HG03469 (cell line): ENCODE data around the gene ZBTB34.

Experiments used
- ATAC-seq: cut with Tn5 transposase; IDR thresholded peaks from one replicate; pipeline ENCODE4 v1.9.1; 2021; ENCODE audit warnings: mild to moderate bottlenecking, moderate library complexity, moderate number of reproducible peaks; ENCODE audit not compliant: unreplicated experiment

The ZBTB34 gene

DNA sequence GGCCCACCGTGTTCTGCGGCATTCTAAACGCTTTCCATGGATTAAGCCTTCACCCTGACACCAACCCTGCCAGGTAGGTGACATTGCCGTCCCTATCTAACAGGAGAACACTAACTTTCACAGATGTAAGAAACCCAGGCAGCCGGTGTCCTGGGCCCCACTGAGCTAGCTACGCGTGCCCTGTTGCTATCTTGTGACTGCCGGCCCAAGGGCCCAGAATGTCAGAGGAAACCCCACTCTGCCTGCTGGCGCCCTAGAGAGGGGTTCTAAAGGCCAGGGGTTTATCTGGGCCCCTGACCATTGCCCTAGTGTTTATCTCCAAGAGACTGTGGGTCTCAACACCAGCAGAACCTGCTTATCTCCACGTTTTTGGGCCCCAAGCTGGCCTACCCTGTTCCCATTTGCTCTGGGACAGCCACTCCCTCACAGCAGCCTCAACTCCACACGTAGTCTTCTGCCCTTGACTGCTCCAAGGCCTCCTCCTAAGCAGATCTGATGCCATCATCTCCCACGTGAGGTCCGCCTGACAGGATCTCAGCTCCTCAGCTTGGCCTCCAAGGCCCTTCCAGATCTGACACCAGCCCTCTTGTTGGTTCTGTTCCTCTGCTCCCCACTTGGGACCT is 18.1 kb upstream of the ZBTB34 start:
- ATAC-seq = no peak

- ATAC-seq = no peak
These were observed 17.3 kb upstream of the ZBTB34 start for GRCh38 chr9:126842977-126843799.

GRCh38 chr9:126844085-126844484 is 16.4 kb upstream of the ZBTB34 start:
- no peak for ATAC-seq

DNA sequence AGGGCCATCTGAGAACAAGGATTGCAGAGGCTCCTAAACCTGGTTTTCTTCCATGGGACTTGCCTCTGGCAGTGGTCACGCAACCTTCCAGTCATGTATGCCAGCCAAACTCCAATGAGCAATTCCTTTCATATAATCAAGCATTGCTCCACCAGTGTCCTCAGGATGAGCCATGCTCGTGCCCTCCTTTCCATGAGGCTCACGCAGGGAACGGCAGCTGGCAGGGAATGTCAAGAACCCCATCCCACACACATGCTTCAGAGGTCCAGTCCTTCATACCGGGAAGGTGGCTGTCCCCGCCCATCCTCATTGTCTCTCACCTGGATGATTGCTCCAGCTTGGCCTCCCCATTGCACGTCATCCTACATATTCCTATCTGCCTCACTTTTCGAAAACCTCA is 13.4 kb upstream of the ZBTB34 start:
- no peak for ATAC-seq

DNA sequence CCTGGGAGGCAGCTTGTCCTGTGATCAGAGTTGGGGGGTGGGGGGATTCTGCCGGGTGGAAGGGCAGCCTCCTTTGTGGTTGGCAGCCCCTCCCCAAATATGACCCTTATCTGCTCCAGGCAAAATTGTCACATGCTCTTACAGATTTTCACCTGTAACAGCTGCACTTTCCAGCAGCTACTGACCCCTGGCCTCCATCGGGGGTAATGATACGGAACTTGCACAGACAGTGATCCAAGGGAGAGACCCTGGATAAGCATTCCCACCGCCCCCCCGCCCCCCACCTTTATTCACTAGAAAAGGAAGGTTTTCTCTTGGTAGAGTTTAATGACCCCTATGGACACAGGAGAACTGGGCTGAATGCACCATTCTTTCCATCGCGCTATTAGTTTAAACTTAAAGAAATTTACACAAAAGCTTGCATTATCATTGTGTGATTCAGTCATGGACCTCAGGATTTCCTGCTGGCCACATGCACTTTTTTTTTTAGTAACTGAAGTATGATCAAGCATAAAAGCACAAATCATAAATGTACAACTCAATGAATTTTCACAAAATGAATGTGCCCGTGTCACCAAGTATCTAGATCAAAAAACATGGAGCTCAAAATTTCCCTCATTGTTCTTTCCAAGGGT is 10.7 kb upstream of the ZBTB34 start:
- ATAC-seq = no peak

GRCh38 chr9:126851286-126851880 is 9.1 kb upstream of the ZBTB34 start:
- no peak for ATAC-seq

GRCh38 chr9:126852086-126852688 is 8.3 kb upstream of the ZBTB34 start:
- no peak for ATAC-seq

- ATAC-seq = no peak
These were observed 6.8 kb upstream of the ZBTB34 start for GRCh38 chr9:126853667-126854066.

DNA sequence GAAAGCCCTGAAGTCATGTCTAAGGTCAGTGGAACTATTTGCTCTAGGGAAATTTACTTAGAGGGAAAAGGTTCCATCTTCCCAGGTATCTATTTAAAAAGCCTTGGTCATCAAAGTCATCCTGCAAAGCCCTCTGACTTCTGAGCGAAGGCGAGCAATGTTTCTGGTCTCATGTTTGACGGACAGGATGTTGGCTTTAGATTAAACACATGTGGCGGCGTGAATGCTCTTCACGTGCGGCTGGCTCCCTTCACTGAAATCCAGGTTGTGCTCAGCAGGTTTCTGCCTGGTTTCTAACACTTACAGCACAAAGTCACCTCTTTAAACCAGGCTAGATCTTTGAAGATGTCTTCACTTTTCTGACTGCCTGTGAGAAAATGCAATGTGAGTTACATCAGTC is 5.7 kb upstream of the ZBTB34 start:
- no peak for ATAC-seq

DNA sequence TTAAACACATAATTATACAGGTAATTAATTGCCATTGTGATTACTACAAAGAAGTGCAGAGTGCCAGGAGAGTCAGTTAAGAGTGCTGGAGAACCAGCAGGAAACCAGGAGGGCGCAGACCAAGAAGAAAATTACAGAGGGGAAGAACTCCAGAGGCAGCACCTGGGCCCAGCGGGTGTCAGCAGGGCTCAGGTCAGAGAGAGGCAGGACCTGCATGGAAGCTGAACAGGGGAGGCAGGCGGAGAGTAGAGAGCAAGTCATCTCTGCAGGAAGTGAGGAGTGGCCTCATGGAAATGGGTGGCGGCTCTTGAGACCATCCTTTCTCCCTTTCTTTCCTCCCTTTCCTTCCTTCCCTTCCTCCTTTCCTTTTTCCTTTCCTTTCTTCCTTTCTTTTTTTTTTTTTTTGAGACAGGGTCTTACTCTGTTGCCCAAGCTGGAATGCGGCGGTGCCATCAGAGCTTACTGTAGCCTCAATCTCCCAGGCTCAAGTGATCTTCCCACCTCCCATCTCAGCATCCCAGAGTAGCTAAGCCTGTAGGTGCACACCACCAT is 4.0 kb upstream of the ZBTB34 start:
- no peak for ATAC-seq

DNA sequence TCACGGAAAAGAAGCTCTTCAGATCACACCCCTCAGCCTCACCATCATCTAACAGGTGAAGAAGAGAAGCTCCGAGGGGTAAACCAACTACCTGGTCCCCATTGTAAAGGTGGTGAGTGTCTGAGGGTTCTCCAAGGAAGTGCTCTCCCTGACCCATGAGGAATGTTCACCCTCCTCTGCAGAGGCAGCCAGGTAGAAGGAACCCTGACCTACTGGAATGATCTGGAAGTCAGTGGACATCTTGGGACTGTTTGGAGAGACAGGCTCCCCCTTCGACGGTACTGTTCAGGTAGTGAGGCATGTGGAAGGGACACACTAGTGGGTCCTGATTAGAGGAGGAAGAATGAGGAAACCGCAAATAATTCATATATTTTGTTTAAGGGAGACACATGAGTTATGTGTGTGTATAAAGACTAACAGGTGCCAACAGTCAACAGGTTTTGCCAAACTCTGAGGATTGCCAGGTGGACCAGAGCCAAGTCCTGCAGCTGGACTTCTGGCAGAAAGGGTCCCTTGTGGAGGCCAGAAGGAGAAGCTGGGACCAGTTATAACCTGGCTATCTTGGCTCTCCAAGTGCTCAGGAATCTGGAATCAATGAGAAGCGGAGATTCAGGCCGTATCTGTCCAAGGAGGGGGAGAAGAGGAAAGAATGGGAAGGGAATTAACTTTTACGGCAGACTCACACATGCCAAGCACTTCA is 3.0 kb upstream of the ZBTB34 start:
- no peak for ATAC-seq

- no peak for ATAC-seq
These were observed 1.3 kb upstream of the ZBTB34 start for GRCh38 chr9:126859111-126859510.

- peak; percentile 13 for ATAC-seq
These were observed 473 bp downstream of the ZBTB34 start for GRCh38 chr9:126860757-126861466.

GRCh38 chr9:126861707-126862103 is 1.3 kb downstream of the ZBTB34 start:
- ATAC-seq = no peak

DNA sequence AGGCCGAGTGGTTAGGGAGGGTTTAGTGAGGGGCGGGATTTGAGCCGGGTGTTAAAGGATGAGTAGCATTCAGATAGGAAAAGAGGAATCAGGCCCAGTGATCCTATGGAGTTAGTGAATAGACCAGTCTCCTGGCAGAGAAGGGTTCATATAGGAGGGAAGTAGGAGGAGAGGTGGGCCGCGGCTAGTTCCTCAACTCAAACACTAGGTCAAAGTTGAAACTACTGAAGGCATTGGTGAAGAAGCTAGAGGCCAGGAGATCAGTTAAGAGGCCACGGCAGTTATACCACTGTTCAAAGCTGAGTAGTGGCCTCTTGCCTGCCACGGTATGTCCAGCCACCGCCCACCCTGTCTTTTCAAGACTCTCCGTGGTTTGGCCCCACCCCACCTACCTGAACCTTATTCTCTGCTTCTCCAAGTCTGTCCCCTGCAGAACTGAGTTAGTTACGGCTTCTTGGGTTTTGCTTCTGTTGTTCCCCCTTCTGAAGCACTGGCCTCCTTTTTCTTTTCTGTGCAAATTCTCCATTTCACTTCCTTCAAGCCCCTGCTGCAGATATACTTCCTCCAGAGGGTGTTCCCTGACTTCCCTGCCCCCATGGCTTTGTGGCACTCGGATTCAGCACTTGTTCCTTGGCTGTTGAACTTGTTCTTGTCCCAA is 1.8 kb downstream of the ZBTB34 start:
- ATAC-seq = no peak

- ATAC-seq = no peak
These were observed 4.3 kb downstream of the ZBTB34 start for GRCh38 chr9:126864771-126865170.

DNA sequence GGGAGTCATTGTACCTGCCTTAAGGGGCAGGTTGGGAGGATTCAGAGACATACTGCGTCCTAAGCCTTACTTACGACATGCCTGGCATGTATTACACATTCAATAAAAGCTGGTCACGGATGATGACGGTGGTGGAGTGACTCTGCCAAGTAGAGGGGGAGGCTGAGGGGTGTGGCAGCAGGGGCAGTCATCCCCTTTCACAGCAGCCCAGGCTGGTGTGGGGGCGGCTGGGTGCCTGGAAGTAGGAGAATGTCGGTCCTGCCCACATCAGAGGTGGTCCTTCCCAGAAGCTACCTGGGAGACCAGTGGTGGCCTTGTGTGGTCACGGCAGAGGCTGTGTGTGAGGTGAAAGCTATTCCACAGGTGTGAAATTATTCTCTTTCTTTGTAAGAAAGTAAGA is 8.9 kb downstream of the ZBTB34 start:
- ATAC-seq = no peak

GRCh38 chr9:126872516-126872915 is 12.1 kb downstream of the ZBTB34 start:
- ATAC-seq = no peak
